HFF-Myc (cell line): ENCODE results near the gene FOXN3.

Experiments used
- DNase-seq: peaks from one replicate; pipeline ENCODE4 v3.0.0-alpha.2; 2011; ENCODE audit warnings: low read depth; ENCODE audit errors: extremely low read depth
- H3K4me3 ChIP-seq: replicated peaks from 2 replicates; pipeline ENCODE4 v1.5.1; 2011; ENCODE audit warnings: low read depth, mild to moderate bottlenecking, control low read depth, low read length
- CTCF ChIP-seq: IDR thresholded peaks from 2 replicates; pipeline ENCODE4 v1.5.1; 2012; ENCODE audit warnings: mild to moderate bottlenecking, low read depth, low read length, control low read depth; ENCODE audit errors: missing control alignments

The FOXN3 gene

GRCh38 chr14:89425931-89426330, 8.9 kb upstream of the FOXN3 start:
- peak; percentile 96 for DNase-seq
- H3K4me3 ChIP-seq: no peak overlapping the region
- no peak for TF ChIP-seq CTCF

GRCh38 chr14:89424241-89424640, 7.2 kb upstream of the FOXN3 start:
- H3K4me3 ChIP-seq: no peak overlapping the region
- DNase-seq: no peak
- no peak for TF ChIP-seq CTCF

- no peak overlapping the region for H3K4me3 ChIP-seq
- TF ChIP-seq CTCF: no peak
- no peak for DNase-seq
Observed at GRCh38 chr14:89422952-89423345, 5.9 kb upstream of the FOXN3 start.

GRCh38 chr14:89422181-89422951, 5.3 kb upstream of the FOXN3 start:
- no peak for TF ChIP-seq CTCF
- no peak overlapping the region for H3K4me3 ChIP-seq
- no peak for DNase-seq

GRCh38 chr14:89420502-89420901, 3.5 kb upstream of the FOXN3 start:
- no peak for TF ChIP-seq CTCF
- DNase-seq: no peak
- H3K4me3 ChIP-seq: no peak overlapping the region

- DNase-seq: no peak
- H3K4me3 ChIP-seq: no peak overlapping the region
- TF ChIP-seq CTCF: no peak
Observed at GRCh38 chr14:89419973-89420482, 3.0 kb upstream of the FOXN3 start.
